T-helper 17 cell (primary cell): ENCODE measurements around the gene UBA52. TPM values are rescaled to one million over a fixed set of nuclear protein-coding genes. Genes with fewer than 3 reads are reported as not detected.

Experiments
- ATAC-seq: fragments of 150-1000 bp; cut with Tn5 transposase; 2 replicates; pipeline ENCODE4 v1.10.0; 2021; ENCODE audit warnings: mild to moderate bottlenecking, moderate library complexity
- DNase-seq, 3 donors: peaks; one replicate each; pipeline versions ENCODE4 v3.0.0 to v3.0.0-alpha.2; 2020 to 2021
- H3K9me3 ChIP-seq: one replicate; pipeline ENCODE4 v1.7.0; 2013; ENCODE audit warnings: low read length, mild to moderate bottlenecking; ENCODE audit not compliant: control insufficient read depth, poor library complexity, severe bottlenecking
- H3K27ac Mint-ChIP-seq: one replicate; pipeline ENCODE4 v1.8.0; 2022; ENCODE audit warnings: mild to moderate bottlenecking, moderate library complexity, mixed read lengths
- H3K27me3 Mint-ChIP-seq: one replicate; pipeline ENCODE4 v1.8.0; 2022; ENCODE audit warnings: mixed read lengths
- H3K36me3 Mint-ChIP-seq: one replicate; pipeline ENCODE4 v1.8.0; 2022; ENCODE audit warnings: low read depth, mixed read lengths
- H3K4me1 Mint-ChIP-seq: one replicate; pipeline ENCODE4 v1.8.0; 2022; ENCODE audit warnings: mild to moderate bottlenecking, mixed read lengths
- H3K4me3 Mint-ChIP-seq: one replicate; pipeline ENCODE4 v1.8.0; 2022; ENCODE audit warnings: mild to moderate bottlenecking, moderate library complexity, mixed read lengths
- total RNA-seq, 4 donors: library from RNA in 2 of 4; stranded (reverse) in 2 of 4; gene quantifications; one replicate each; pipeline ENCODE4 v1.2.3 and lab custom pipeline; 2022 to 2026

The UBA52 gene
- total RNA-seq, 2 donors from 2014 or later: 1,880 to 1,939 TPM

DNA sequence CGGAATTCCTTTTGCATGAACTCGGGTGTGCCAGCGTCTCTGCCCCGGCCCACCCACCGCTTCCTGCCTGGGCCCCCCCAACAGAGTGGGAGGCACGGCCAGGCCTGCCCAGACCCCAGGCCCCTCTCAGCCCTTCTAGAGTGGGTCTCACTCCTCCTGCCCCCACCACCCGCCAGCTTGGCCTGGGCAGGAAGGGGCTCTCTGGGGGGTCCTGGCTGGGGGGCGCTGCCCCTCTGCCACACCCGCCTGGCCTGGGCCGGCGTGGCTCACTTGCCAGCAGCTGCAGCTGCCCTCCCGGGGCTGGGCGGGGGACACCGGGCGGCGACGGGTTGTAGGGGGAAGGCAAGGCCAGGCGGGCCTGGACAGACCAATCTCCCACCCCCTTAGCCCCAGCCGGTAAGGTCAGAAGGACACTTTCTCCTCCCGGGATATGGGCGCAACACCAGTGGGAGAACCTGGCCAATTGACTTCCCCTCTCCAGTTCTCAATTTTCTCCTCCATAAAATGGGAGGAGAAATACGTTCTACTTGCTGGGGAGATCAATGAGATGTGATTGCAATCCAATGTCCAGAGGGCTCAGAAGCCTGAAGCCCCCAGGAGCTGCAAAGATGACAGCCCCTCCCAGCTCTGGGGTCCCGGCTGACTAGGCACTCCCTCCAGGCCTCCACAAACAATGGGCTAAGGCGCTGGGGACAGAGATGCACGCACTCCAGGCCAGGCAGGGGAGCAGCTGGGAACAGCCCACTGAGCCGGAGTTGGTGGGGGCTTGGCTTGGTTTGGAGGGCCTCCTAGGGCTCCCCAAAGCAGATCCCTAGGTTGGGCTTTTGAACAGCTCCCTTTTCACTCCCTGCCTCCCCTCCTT lies 32.5 kb downstream of the UBA52 start:
- no peak for ATAC-seq
- peaks cover 17% of the 10 kb centered on the region for H3K4me1 Mint-ChIP-seq
- no peak for DNase-seq
- peaks cover 10% of the 10 kb centered on the region for H3K36me3 Mint-ChIP-seq
- H3K27me3 Mint-ChIP-seq: peaks cover 71% of the 10 kb centered on the region
- no peak overlapping the region for H3K27ac Mint-ChIP-seq
- no peak overlapping the region for H3K4me3 Mint-ChIP-seq
- H3K9me3 ChIP-seq: no peaks in the 10 kb centered on the region

GRCh38 chr19:18604820-18605159 lies 33.1 kb downstream of the UBA52 start:
- no peak for ATAC-seq
- Mint-ChIP-seq H3K27me3 (peaks cover 71% of the 10 kb centered on the region), H3K4me3 (no peak overlapping the region), H3K4me1 (peaks cover 20% of the 10 kb centered on the region), H3K36me3 (peaks cover 12% of the 10 kb centered on the region), H3K27ac (no peak overlapping the region)
- no peaks in the 10 kb centered on the region for H3K9me3 ChIP-seq
- DNase-seq: no peak

GRCh38 chr19:18605196-18605545 lies 33.5 kb downstream of the UBA52 start:
- ATAC-seq (no peak), DNase-seq (no peak)
- H3K9me3 ChIP-seq: no peaks in the 10 kb centered on the region
- Mint-ChIP-seq H3K4me1 (peaks cover 20% of the 10 kb centered on the region), H3K27ac (no peak overlapping the region), H3K4me3 (peak overlapping the region; percentile 50), H3K27me3 (peaks cover 71% of the 10 kb centered on the region), H3K36me3 (peaks cover 12% of the 10 kb centered on the region)

GRCh38 chr19:18605546-18606280 lies 34.1 kb downstream of the UBA52 start:
- H3K27me3 Mint-ChIP-seq: peaks cover 65% of the 10 kb centered on the region
- peak overlapping the region; percentile 50 for H3K4me3 Mint-ChIP-seq
- ATAC-seq (no peak), DNase-seq (no peak)
- H3K9me3 ChIP-seq: no peaks in the 10 kb centered on the region
- H3K4me1 Mint-ChIP-seq: peaks cover 20% of the 10 kb centered on the region
- H3K36me3 Mint-ChIP-seq: peaks cover 12% of the 10 kb centered on the region
- H3K27ac Mint-ChIP-seq: no peak overlapping the region

- no peaks in the 10 kb centered on the region for H3K9me3 ChIP-seq
- no peak for ATAC-seq
- Mint-ChIP-seq H3K27ac (no peak within 1 kb of the TSS), H3K27me3 (peaks cover 65% of the 10 kb centered on the region), H3K4me1 (peaks cover 24% of the 10 kb centered on the region), H3K36me3 (peaks cover 15% of the 10 kb centered on the region), H3K4me3 (peak within 1 kb of the TSS; percentile 61)
- no peak for DNase-seq
Measured at GRCh38 chr19:18606281-18607225, 34.9 kb downstream of the UBA52 start, which contains the start of gene CRLF1. TSS of gene CRLF1 (minus strand) at chr19:18606799. CDS start at chr19:18606656, 143 bp downstream.

- no peaks in the 10 kb centered on the region for H3K9me3 ChIP-seq
- H3K36me3 Mint-ChIP-seq: peaks cover 17% of the 10 kb centered on the region
- H3K4me1 Mint-ChIP-seq: peaks cover 32% of the 10 kb centered on the region
- no peak overlapping the region for H3K27ac Mint-ChIP-seq
- DNase-seq: no peak
- peaks cover 64% of the 10 kb centered on the region for H3K27me3 Mint-ChIP-seq
- peak overlapping the region; percentile 61 for H3K4me3 Mint-ChIP-seq
- no peak for ATAC-seq
Measured at GRCh38 chr19:18607226-18608101, 35.8 kb downstream of the UBA52 start.

DNA sequence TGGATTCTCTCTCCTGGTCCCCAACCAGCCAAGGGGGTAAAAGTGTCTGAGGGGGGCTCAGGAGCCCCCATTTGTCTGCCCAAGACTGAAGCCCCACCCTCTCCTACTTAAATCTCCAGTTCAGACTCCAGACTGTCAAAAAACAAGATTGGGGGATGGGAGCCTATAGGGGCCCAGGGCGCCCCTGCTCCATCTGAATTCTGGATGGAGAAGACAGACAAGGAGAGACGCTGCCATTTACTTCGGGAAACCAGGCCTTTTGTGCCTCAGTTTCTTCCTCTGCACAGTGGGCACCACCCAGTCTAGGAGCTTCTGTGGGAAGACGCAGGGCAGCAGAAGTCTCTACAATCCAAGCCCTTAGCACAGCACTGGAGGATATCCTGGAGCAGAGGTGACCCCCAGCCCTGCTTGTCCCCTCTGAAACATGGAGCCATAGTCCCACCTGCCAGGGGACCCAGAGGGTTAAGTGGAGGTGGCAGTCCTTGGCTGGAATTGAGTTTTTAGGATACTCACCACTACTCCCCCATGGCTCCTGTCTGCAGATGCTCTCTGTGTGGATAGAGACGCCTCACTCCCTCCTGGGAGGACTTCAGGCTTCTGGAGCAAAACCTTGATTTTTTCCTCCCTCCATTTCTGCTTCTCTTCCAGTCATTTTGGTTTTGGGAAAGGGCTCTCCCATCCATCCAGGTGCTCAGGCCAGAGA lies 36.6 kb downstream of the UBA52 start:
- Mint-ChIP-seq H3K36me3 (peaks cover 14% of the 10 kb centered on the region), H3K4me1 (peaks cover 30% of the 10 kb centered on the region), H3K27ac (no peak overlapping the region), H3K27me3 (peaks cover 57% of the 10 kb centered on the region), H3K4me3 (peak overlapping the region; percentile 77)
- DNase-seq (no peak), ATAC-seq (no peak)
- H3K9me3 ChIP-seq: no peaks in the 10 kb centered on the region

DNA sequence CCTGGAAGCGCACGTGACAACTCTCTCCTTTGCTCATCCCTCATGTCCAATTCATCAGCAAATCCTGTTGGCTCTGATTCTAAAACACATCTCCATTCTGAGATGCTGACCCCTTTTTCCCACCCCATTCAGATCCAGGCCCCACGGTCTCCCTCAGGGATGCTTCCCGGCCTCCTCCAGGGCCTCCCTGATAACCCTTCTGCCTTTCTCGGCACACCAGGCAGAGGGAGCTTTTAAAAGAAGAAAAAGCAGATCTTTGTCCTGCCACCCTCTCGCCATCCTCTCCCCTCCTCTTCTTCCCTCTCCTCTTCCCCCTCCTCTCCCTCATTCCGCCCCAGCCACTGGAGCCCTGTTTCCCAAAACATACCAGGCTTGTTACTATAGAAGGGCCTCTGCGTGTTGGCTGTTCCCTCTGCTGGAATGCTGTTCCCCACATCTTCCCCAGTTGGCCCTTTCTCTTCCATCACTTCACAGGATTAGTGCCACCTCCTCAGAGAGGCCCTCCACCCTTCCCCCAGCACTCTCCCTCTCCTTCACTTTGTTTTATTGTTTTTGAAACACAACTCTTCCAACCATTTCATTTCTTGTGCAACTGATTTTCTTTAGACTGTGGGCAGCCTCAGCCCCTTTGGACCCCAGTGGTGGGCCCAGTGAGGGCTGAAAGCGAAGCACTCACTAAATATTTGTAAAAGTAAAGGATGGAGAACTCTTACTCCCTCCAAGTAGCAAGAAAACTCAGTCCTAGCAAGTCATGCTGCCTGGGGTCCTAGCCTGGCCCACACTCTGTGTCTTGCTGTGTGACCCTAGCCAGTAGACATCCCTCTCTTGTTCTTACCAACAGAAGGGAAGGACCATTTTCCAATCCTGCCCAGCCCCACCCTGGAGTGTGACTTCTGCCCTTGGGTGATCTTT lies 37.4 kb downstream of the UBA52 start:
- Mint-ChIP-seq H3K27me3 (peaks cover 58% of the 10 kb centered on the region), H3K27ac (no peak overlapping the region), H3K4me3 (peak overlapping the region; percentile 77), H3K36me3 (peaks cover 17% of the 10 kb centered on the region), H3K4me1 (peaks cover 33% of the 10 kb centered on the region)
- ATAC-seq (no peak), DNase-seq (no peak)
- H3K9me3 ChIP-seq: no peaks in the 10 kb centered on the region

DNA sequence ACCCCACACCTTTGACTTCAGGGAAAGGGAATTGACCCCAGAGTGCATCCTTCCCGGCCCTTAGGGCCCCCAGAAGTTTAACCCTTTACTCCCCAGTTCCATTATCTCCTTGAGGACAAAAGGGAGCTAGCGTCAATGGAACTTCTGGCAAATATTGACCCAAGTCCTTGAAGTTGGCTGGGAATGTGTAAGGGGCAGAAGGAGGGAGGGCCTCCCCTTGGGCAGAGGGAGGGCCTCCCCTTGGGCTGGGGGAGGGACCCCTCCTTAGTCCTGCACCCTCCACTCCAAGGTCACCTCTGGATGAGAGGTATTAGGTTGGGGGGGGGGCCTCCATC lies 38.0 kb downstream of the UBA52 start:
- ATAC-seq (no peak), DNase-seq (no peak)
- no peak overlapping the region for H3K27ac Mint-ChIP-seq
- peaks cover 35% of the 10 kb centered on the region for H3K4me1 Mint-ChIP-seq
- peaks cover 60% of the 10 kb centered on the region for H3K27me3 Mint-ChIP-seq
- H3K4me3 Mint-ChIP-seq: no peak overlapping the region
- H3K9me3 ChIP-seq: no peaks in the 10 kb centered on the region
- peaks cover 19% of the 10 kb centered on the region for H3K36me3 Mint-ChIP-seq

- Mint-ChIP-seq H3K4me1 (peaks cover 35% of the 10 kb centered on the region), H3K27me3 (peaks cover 60% of the 10 kb centered on the region), H3K36me3 (peaks cover 19% of the 10 kb centered on the region), H3K27ac (no peak overlapping the region), H3K4me3 (no peak overlapping the region)
- no peak for ATAC-seq
- H3K9me3 ChIP-seq: no peaks in the 10 kb centered on the region
- no peak for DNase-seq
Measured at GRCh38 chr19:18610245-18610555, 38.5 kb downstream of the UBA52 start.

DNA sequence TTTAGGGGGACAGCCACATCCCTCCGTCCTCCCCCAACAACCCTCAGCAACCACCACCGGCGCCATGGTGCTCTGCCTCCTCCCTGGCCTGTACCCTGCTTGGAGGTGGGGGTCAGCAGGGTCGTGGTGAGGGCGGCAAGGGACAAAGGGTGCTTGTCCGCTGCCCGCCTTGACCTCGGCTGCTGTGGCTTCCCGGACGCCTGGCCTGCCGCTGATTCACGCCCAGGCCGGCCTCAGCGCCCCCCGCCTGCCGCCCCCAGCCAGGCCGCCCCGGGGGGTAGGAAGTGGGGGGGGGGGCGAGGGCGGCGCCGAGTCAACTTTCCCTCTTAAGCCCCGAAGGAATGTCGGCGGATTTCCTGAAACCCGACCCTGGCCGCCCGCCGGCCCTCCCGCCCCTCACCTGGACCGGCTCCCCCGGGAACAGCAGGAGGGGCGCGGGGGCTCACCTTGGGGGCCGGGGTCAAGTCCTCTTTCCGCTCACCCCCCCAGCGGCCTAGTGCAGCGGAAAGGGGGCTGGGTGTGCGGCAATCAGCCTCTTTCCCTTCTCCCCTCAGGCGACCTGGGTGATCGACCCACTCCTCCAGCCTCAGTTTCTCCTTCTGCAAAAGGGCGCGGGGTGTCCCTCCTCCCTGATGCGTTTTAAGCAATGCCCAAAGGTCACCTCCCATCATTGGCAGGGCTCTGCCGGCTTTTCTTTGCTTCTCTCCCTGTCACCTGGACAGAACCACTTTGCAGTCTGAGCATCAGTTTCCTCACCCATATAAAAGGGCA lies 39.1 kb downstream of the UBA52 start:
- Mint-ChIP-seq H3K27me3 (peaks cover 59% of the 10 kb centered on the region), H3K27ac (peak overlapping the region; percentile 78), H3K4me3 (peak overlapping the region; percentile 71), H3K36me3 (peaks cover 16% of the 10 kb centered on the region), H3K4me1 (peaks cover 32% of the 10 kb centered on the region)
- ATAC-seq (no peak), DNase-seq (no peak)
- no peaks in the 10 kb centered on the region for H3K9me3 ChIP-seq
